Measurements from ENCODE around the gene ADK. TPM values are rescaled to one million over a fixed set of nuclear protein-coding genes. Genes with fewer than 3 reads are reported as not detected.

ADK gene
- total and polyA plus RNA-seq, 8 donors = 7.2 to 66.1 (median 21.5) TPM

DNA sequence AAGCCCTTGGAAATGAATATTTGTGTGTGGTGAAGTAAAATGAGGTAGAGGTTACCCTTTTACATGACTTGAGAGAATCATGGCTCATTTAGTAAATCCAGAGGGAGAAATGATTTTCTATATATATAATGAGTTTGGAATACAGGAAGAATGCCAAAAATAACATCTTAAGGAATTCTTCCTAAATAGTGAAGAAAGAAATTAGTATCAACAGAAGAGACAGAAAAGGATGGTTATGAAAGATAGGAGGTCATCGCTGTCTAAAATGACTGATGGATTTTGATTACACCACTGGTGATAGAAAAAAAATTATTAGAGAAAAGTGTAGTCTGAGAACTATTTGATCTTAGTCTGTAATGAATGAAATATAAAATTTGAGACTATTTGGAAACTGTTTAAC is 283.0 kb downstream of the ADK start:
- 92 to 100% (median 98%) methylated on average over 1 of the region's 1 CpG for WGBS, 5 donors
- Histone ChIP-seq H3K27ac (no peak overlapping the region), H3K9me3 (no peaks in the 10 kb centered on the region), H3K27me3 (no peaks in the 10 kb centered on the region), H3K4me1 (peaks cover 0 to 5% (median 1%) of the 10 kb centered on the region in 4 donors), H3K36me3 (no peaks in the 10 kb centered on the region), H3K4me3 (no peak overlapping the region)
- intact Hi-C loops (cut with DNase I; ENCODE audit: low total_unique reads) = no loop called here
- TF ChIP-seq POLR2A (IDR thresholded peaks at IDR 0.05) (no peak), CTCF (IDR thresholded peaks at IDR 0.05) (no peak), POLR2AphosphoS5 (IDR thresholded peaks at IDR 0.05) (no peak), EP300 (IDR thresholded peaks at IDR 0.05) (no peak)
- no peak for DNase-seq

DNA sequence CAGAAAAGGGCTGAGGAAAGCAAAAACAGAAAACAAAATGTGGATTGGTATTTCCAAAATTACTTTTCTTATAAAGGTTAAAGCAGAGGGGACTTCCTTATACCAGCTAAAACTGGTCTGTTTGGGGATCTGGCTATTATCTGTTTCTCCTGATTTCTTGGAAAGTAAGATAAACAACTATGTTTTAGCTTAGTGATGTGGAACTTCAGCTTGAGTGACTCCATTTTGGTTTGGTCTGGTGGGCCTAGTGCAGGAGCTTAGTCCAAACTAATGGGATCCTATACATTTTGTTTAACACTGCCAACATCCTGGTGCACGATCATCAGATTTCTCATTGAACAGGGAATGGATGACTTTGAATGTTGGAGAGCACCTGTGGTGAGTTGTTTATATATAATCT is 283.5 kb downstream of the ADK start:
- WGBS, 5 donors = 90 to 100% (median 94%) methylated on average over 1 of the region's 1 CpG
- H3K4me3 ChIP-seq = no peak overlapping the region

DNA sequence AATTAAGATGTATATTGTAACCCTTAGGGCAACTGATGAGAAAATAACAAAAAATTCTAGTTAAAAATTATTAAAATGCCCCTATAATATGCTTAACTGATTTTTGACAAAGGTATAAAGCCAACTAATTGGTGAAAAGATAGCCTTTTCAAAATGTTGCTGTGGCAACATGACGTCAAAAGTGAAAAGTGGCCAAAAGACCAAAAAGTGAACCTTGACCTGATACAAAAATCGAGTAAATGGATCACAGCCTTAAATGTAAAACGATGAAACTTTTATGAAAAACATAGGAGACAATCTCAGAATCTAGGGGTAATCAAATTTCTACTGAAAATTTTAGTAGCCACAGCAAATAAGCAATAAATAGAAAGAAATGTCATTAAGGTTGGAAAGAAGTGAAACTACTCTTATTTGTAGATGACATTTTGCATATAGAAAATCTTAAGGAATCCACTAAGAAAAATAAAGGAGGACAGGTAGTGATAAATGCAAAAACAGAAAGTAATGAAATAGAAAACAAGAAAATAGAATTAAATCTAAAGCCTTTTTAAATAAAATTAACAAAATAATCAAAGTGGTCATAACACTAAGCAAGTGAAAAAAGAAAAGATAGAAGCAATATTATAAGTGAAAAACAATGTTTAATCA is 285.6 kb downstream of the ADK start:
- Histone ChIP-seq H3K4me3 (no peak overlapping the region), H3K27ac (no peak overlapping the region), H3K36me3 (no peaks in the 10 kb centered on the region), H3K27me3 (no peaks in the 10 kb centered on the region), H3K9me3 (no peaks in the 10 kb centered on the region), H3K4me1 (peaks cover 0 to 5% (median 2%) of the 10 kb centered on the region in 4 donors)
- DNase-seq = no peak
- 93 to 98% (median 96%) methylated on average over 3 of the region's 3 CpGs for WGBS, 5 donors
- no peak for TF ChIP-seq EP300 (IDR thresholded peaks at IDR 0.05)
- TF ChIP-seq POLR2AphosphoS5 (IDR thresholded peaks at IDR 0.05) = no peak
- TF ChIP-seq CTCF (IDR thresholded peaks at IDR 0.05) = no peak
- no peak for TF ChIP-seq POLR2A (IDR thresholded peaks at IDR 0.05)
- intact Hi-C loops (cut with DNase I; ENCODE audit: low total_unique reads) = no loop called here

More for the DNA sequence above, 283.5 kb downstream of the ADK start:
- Histone ChIP-seq H3K27ac (no peak overlapping the region), H3K9me3 (no peaks in the 10 kb centered on the region), H3K36me3 (no peaks in the 10 kb centered on the region), H3K4me1 (peaks cover 0 to 5% (median 2%) of the 10 kb centered on the region in 4 donors), H3K27me3 (no peaks in the 10 kb centered on the region)
- intact Hi-C loops (cut with DNase I; ENCODE audit: low total_unique reads) = no loop called here
- DNase-seq = no peak
- no peak for TF ChIP-seq POLR2AphosphoS5 (IDR thresholded peaks at IDR 0.05)
- no peak for TF ChIP-seq EP300 (IDR thresholded peaks at IDR 0.05)
- no peak for TF ChIP-seq CTCF (IDR thresholded peaks at IDR 0.05)
- no peak for TF ChIP-seq POLR2A (IDR thresholded peaks at IDR 0.05)

GRCh38 chr10:74437822-74438221 is 286.8 kb downstream of the ADK start:
- no peak for DNase-seq
- intact Hi-C loops (cut with DNase I; ENCODE audit: low total_unique reads) = no loop called here
- Histone ChIP-seq H3K27ac (no peak overlapping the region), H3K27me3 (no peaks in the 10 kb centered on the region), H3K9me3 (no peaks in the 10 kb centered on the region), H3K4me1 (peaks cover 0 to 5% (median 2%) of the 10 kb centered on the region in 4 donors), H3K36me3 (no peaks in the 10 kb centered on the region), H3K4me3 (no peak overlapping the region)
- TF ChIP-seq EP300 (IDR thresholded peaks at IDR 0.05) (no peak), POLR2A (IDR thresholded peaks at IDR 0.05) (no peak), POLR2AphosphoS5 (IDR thresholded peaks at IDR 0.05) (no peak), CTCF (IDR thresholded peaks at IDR 0.05) (no peak)

Measured in stomach (tissue), 9 donors.